CD14-positive monocyte (primary cell): Measurements from ENCODE around the gene CHRDL2. TPM values are rescaled to one million over a fixed set of nuclear protein-coding genes. Genes with fewer than 3 reads are reported as not detected.

Source experiments
- DNase-seq, 3 donors: peaks; one replicate each; pipeline ENCODE4 v3.0.0-alpha.2; 2011 to 2022
- H2AFZ ChIP-seq: 2 replicates; pipeline ENCODE4 v1.6.0; 2012; ENCODE audit warnings: mild to moderate bottlenecking, low read depth, low read length, inconsistent platforms; ENCODE audit not compliant: insufficient read depth, poor library complexity, severe bottlenecking
- H3K27ac ChIP-seq, 2 donors: 1 replicate in 1 of 2; 2 replicates in 1 of 2; pipeline ENCODE4 v1.5.1; 2012 to 2013; ENCODE audit warnings: low read length in 2 of 2, control low read depth in 1 of 2, inconsistent platforms in 1 of 2, low read depth in 1 of 2, mild to moderate bottlenecking in 1 of 2
- H3K27me3 ChIP-seq, 2 donors: one replicate each; pipeline versions ENCODE4 v1.6.0 to v1.6.1; 2011 to 2013; ENCODE audit warnings: low read length in 2 of 2; ENCODE audit not compliant: control insufficient read depth in 2 of 2, insufficient read depth in 2 of 2
- H3K36me3 ChIP-seq, 2 donors: replicated peaks in 1 of 2; 1 replicate in 1 of 2; 2 replicates in 1 of 2; pipeline versions ENCODE4 v1.5.1 to v1.6.1; 2012 to 2013; ENCODE audit warnings: low read length in 2 of 2, control low read depth in 1 of 2, inconsistent platforms in 1 of 2, mild to moderate bottlenecking in 1 of 2; ENCODE audit not compliant: insufficient read depth in 2 of 2, control insufficient read depth in 1 of 2
- H3K4me1 ChIP-seq, 2 donors: 1 replicate in 1 of 2; 2 replicates in 1 of 2; pipeline versions ENCODE4 v1.5.1 to v1.6.1; 2012 to 2013; ENCODE audit warnings: low read length in 2 of 2, control low read depth in 1 of 2, inconsistent platforms in 1 of 2, mild to moderate bottlenecking in 1 of 2, moderate library complexity in 1 of 2; ENCODE audit not compliant: insufficient read depth in 2 of 2, control insufficient read depth in 1 of 2
- H3K4me2 ChIP-seq: replicated peaks from 2 replicates; pipeline ENCODE3; 2012; ENCODE audit warnings: low read length, moderate library complexity, mild to moderate bottlenecking; ENCODE audit not compliant: poor library complexity, severe bottlenecking; ENCODE audit errors: extremely low read depth
- H3K4me3 ChIP-seq, 3 experiments: fragments of 200-600 bp in 1 of 3; sonication (generic) in 1 of 3; replicated peaks in 1 of 3; 1 replicate in 2 of 3; 2 replicates in 1 of 3; pipeline ENCODE4 v1.5.1; 2011 to 2013; ENCODE audit warnings: low read length in 3 of 3, mild to moderate bottlenecking in 3 of 3, control low read depth in 2 of 3, low read depth in 2 of 3, inconsistent platforms in 1 of 3, moderate library complexity in 1 of 3
- H3K79me2 ChIP-seq: 2 replicates; pipeline ENCODE4 v1.6.0; 2012; ENCODE audit warnings: mild to moderate bottlenecking, control low read depth, inconsistent platforms, low read length, moderate library complexity; ENCODE audit not compliant: insufficient read depth
- H3K9ac ChIP-seq: 2 replicates; pipeline ENCODE4 v1.6.0; 2017; ENCODE audit warnings: low read length, mild to moderate bottlenecking; ENCODE audit not compliant: insufficient read depth, poor library complexity, severe bottlenecking
- H3K9me3 ChIP-seq, 2 donors: replicated peaks in 1 of 2; 1 replicate in 1 of 2; 2 replicates in 1 of 2; pipeline versions ENCODE4 v1.5.1 to v1.6.1; 2012 to 2013; ENCODE audit warnings: low read length in 2 of 2, control low read depth in 1 of 2; ENCODE audit not compliant: control insufficient read depth in 1 of 2, insufficient read depth in 1 of 2
- H4K20me1 ChIP-seq: 2 replicates; pipeline ENCODE4 v1.6.0; 2012; ENCODE audit warnings: mild to moderate bottlenecking, low read length, control low read depth, moderate library complexity; ENCODE audit not compliant: insufficient read depth
- H3K27ac Mint-ChIP-seq, 7 donors: one replicate each; pipeline ENCODE4 v1.8.0; 2020; ENCODE audit warnings: mild to moderate bottlenecking in 7 of 7, mixed read lengths in 7 of 7, moderate library complexity in 6 of 7, inconsistent platforms in 2 of 7
- H3K27me3 Mint-ChIP-seq, 3 donors: one replicate each; pipeline ENCODE4 v1.8.0; 2021 to 2022; ENCODE audit warnings: low read depth in 3 of 3, mild to moderate bottlenecking in 3 of 3, mixed read lengths in 3 of 3, moderate library complexity in 3 of 3, inconsistent platforms in 1 of 3
- H3K36me3 Mint-ChIP-seq, 2 donors: one replicate each; pipeline ENCODE4 v1.8.0; 2020; ENCODE audit warnings: mixed read lengths in 2 of 2, inconsistent platforms in 1 of 2, mild to moderate bottlenecking in 1 of 2
- H3K4me1 Mint-ChIP-seq: one replicate; pipeline ENCODE4 v1.8.0; 2020; ENCODE audit warnings: mild to moderate bottlenecking, mixed read lengths
- H3K4me3 Mint-ChIP-seq, 2 donors: one replicate each; pipeline ENCODE4 v1.8.0; 2020; ENCODE audit warnings: mild to moderate bottlenecking in 2 of 2, mixed read lengths in 2 of 2, moderate library complexity in 1 of 2
- H3K9me3 Mint-ChIP-seq, 7 donors: one replicate each; pipeline ENCODE4 v1.8.0; 2020 to 2022; ENCODE audit warnings: mixed read lengths in 7 of 7, mild to moderate bottlenecking in 6 of 7, moderate library complexity in 6 of 7, inconsistent platforms in 2 of 7
- WGBS: methylation state at CpG from one replicate; pipeline ENCODE4 v1.1.5; 2013; ENCODE audit warnings: missing lambda C conversion rate; ENCODE audit not compliant: insufficient coverage; 5-methylcytosine and 5-hydroxymethylcytosine counted together
- intact Hi-C, 2 donors: fragments of 100-400 bp; cut with micrococcal nuclease; formaldehyde crosslinking; loops; one replicate each; pipeline versions ENCODE4 v1.15.0 to v1.15.1; 2023
- polyA plus RNA-seq, 3 donors: library from polyadenylated mRNA; depleted of rRNA in 1 of 3; unstranded in 2 of 3; stranded (reverse) in 1 of 3; fragments of 300-500 nt in 2 of 3; fragments of >200 nt in 1 of 3; fragmentation: Illumina TruSeq in 2 of 3; gene quantifications; 1 replicate in 2 of 3; 2 replicates in 1 of 3; pipeline ENCODE4 v1.2.3, GENCODE V29; 2012 to 2021
- TF ChIP-seq, protein P1 (sequence below): fragments of 200-600 bp; IDR thresholded peaks from one replicate; pipeline ENCODE4 v1.8.0; 2022; ENCODE audit warnings: antibody characterized with exemption, mild to moderate bottlenecking

The CHRDL2 gene
- polyA plus RNA-seq, 3 donors, result not detected

DNA sequence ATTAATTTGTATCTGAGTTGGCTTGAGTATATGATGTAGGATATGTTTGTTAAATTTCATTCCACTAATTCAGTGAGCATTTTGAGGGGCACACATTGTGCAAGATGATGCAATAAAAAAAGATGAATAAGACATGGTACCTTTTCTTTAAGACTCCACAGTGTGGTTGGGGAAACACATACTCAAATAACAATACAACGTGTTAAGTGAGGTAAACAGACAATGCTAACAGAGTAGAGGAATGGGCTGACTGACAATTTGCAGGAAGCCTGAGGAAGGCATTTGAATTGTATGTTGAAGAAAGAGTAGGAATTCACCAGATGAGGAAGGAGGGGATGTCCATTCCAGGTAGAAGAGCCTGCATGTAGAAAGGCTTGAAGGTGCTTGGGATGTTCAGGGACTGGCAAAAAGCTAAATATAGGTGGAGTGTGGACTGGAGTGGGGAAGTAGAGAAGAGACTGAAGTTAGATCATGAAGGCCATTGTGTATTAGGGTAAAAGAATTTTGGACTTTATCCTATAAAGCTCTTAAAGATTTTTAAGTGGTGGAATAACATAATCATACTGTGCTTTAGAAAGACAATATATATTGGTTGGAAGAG, 24.3 kb upstream of the CHRDL2 start:
- H4K20me1 ChIP-seq, result peaks cover 61% of the 10 kb centered on the region
- peak overlapping the region in 1 of 2 donors; percentile 17 for H3K27ac ChIP-seq
- H3K27me3 ChIP-seq, result no peaks in the 10 kb centered on the region
- peaks cover 62% of the 10 kb centered on the region for H3K79me2 ChIP-seq
- H2AFZ ChIP-seq, result no peak overlapping the region
- H3K4me3 Mint-ChIP-seq, result no peak overlapping the region
- no peak overlapping the region for H3K4me2 ChIP-seq
- no peak overlapping the region for H3K27ac Mint-ChIP-seq
- H3K9me3 ChIP-seq, result no peaks in the 10 kb centered on the region
- intact Hi-C loops, result no loop called here
- H3K4me3 ChIP-seq, result no peak overlapping the region
- WGBS, result no CpG with 5 or more reads among the region's 1 CpG
- peaks cover 7 to 28% of the 10 kb centered on the region in 2 donors for H3K4me1 ChIP-seq
- peaks cover 39% of the 10 kb centered on the region for H3K4me1 Mint-ChIP-seq
- no peaks in the 10 kb centered on the region for H3K36me3 ChIP-seq
- DNase-seq, result no peak
- peaks cover 0 to 6% (median 4%) of the 10 kb centered on the region in 7 donors for H3K9me3 Mint-ChIP-seq
- no peak overlapping the region for H3K9ac ChIP-seq
- no peaks in the 10 kb centered on the region for H3K27me3 Mint-ChIP-seq
- peaks cover 0 to 9% of the 10 kb centered on the region in 2 donors for H3K36me3 Mint-ChIP-seq
- TF ChIP-seq, protein P1, sequence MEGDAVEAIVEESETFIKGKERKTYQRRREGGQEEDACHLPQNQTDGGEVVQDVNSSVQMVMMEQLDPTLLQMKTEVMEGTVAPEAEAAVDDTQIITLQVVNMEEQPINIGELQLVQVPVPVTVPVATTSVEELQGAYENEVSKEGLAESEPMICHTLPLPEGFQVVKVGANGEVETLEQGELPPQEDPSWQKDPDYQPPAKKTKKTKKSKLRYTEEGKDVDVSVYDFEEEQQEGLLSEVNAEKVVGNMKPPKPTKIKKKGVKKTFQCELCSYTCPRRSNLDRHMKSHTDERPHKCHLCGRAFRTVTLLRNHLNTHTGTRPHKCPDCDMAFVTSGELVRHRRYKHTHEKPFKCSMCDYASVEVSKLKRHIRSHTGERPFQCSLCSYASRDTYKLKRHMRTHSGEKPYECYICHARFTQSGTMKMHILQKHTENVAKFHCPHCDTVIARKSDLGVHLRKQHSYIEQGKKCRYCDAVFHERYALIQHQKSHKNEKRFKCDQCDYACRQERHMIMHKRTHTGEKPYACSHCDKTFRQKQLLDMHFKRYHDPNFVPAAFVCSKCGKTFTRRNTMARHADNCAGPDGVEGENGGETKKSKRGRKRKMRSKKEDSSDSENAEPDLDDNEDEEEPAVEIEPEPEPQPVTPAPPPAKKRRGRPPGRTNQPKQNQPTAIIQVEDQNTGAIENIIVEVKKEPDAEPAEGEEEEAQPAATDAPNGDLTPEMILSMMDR, result no peak

- H3K4me3 Mint-ChIP-seq, result no peak overlapping the region
These were observed 23.5 kb upstream of the CHRDL2 start for GRCh38 chr11:74754507-74755252.

More at GRCh38 chr11:74754507-74755252, 23.5 kb upstream of the CHRDL2 start:
- peaks cover 0 to 9% of the 10 kb centered on the region in 2 donors for H3K36me3 Mint-ChIP-seq
- Histone ChIP-seq H3K79me2 (peaks cover 71% of the 10 kb centered on the region), H3K9me3 (no peaks in the 10 kb centered on the region), H2AFZ (no peak overlapping the region), H3K27ac (peak overlapping the region in 1 of 2 donors; percentile 17), H3K36me3 (no peaks in the 10 kb centered on the region), H3K9ac (no peak overlapping the region), H3K4me1 (peaks cover 15 to 36% of the 10 kb centered on the region in 2 donors), H3K4me2 (peak overlapping the region; percentile 11), H3K4me3 (no peak overlapping the region), H4K20me1 (peaks cover 67% of the 10 kb centered on the region), H3K27me3 (no peaks in the 10 kb centered on the region)
- no peaks in the 10 kb centered on the region for H3K27me3 Mint-ChIP-seq
- DNase-seq, result peak in 2 of 3 donors; percentile 26 to 73
- WGBS, result 96% methylated on average over 3 of the region's 15 CpGs
- H3K9me3 Mint-ChIP-seq, result peaks cover 0 to 6% (median 4%) of the 10 kb centered on the region in 7 donors
- no peak overlapping the region for H3K27ac Mint-ChIP-seq
- intact Hi-C loops, result no loop called here
- TF ChIP-seq, protein P1, result no peak
- H3K4me1 Mint-ChIP-seq, result peaks cover 47% of the 10 kb centered on the region
